HepG2 (cell line): ENCODE results near the gene CHST4. TPM values are rescaled to one million over a fixed set of nuclear protein-coding genes. Genes with fewer than 3 reads are reported as not detected.

ENCODE experiments used
- ATAC-seq: fragments of 200-7000 bp; cut with Tn5 transposase; 3 replicates; pipeline ENCODE4 v1.9.1; 2020; ENCODE audit warnings: mild to moderate bottlenecking, moderate library complexity
- BruUV-seq: library from RNA; stranded (reverse); fragments of 400-500 nt; replicated peaks from 2 replicates; lab custom pipeline; 2021; lab: Mats Ljungman, UMichigan
- CTCF ChIA-PET: fragments of 300-600 bp; formaldehyde crosslinking; extraction: SDS; loops from one replicate; lab custom pipeline; 2021; ENCODE audit warnings: low total read pairs, inconsistent platforms, low intra/inter-chr PET ratio; lab: Yijun Ruan, JAX
- POLR2A ChIA-PET: fragments of 350-600 bp; sonication (Branson Sonifier 250); formaldehyde crosslinking; loops from one replicate; lab custom pipeline; 2020; ENCODE audit warnings: antibody characterized with exemption, inconsistent platforms; lab: Yijun Ruan, JAX
- DNase-seq: peaks from one replicate; pipeline ENCODE4 v3.0.0-alpha.2; 2015; ENCODE audit warnings: low spot score
- FAIRE-seq: peaks from 3 replicates; lab custom pipeline; 2011; peaks lifted over from hg19 to GRCh38; lab: Jason Lieb, UNC
- H2AFZ ChIP-seq: one replicate; pipeline ENCODE4 v1.6.1; 2011; ENCODE audit warnings: low read length, inconsistent platforms
- H3K27ac ChIP-seq: fragments of 300-600 bp; 3 replicates; pipeline ENCODE4 v1.8.0; 2011; ENCODE audit warnings: mixed run types, mild to moderate bottlenecking, mixed read lengths, low read length, inconsistent platforms; ENCODE audit not compliant: insufficient read depth; ENCODE audit errors: extremely low read length
- H3K27me3 ChIP-seq, 2 experiments: fragments of 200-600 bp in 1 of 2; 2 replicates in 1 of 2; 3 replicates in 1 of 2; pipeline versions ENCODE4 v1.6.0 to v1.8.0; 2011; ENCODE audit warnings: low read length in 2 of 2, mild to moderate bottlenecking in 2 of 2, moderate library complexity in 2 of 2, inconsistent platforms in 1 of 2; ENCODE audit not compliant: insufficient read depth in 2 of 2, control insufficient read depth in 1 of 2
- H3K36me3 ChIP-seq, 2 experiments: fragments of 200-600 bp in 1 of 2; replicated peaks in 1 of 2; 2 replicates in 1 of 2; 3 replicates in 1 of 2; pipeline versions ENCODE4 v1.5.1 to v1.8.0; 2011; ENCODE audit warnings: low read length in 2 of 2, inconsistent platforms in 1 of 2; ENCODE audit not compliant: insufficient read depth in 2 of 2, control insufficient read depth in 1 of 2
- H3K4me1 ChIP-seq: 2 replicates; pipeline ENCODE4 v1.5.1; 2012; ENCODE audit warnings: low read length, inconsistent platforms; ENCODE audit not compliant: insufficient read depth
- H3K4me2 ChIP-seq: 2 replicates; pipeline ENCODE4 v1.6.0; 2011; ENCODE audit warnings: low read depth, low read length, inconsistent platforms
- H3K4me3 ChIP-seq, 3 experiments: fragments of 200-600 bp in 1 of 3; sonication (generic), shearing (Covaris generic) in 1 of 3; replicated peaks in 1 of 3; 2 replicates each; pipeline ENCODE4 v1.5.1; 2011 to 2016; ENCODE audit warnings: low read length in 3 of 3, inconsistent platforms in 2 of 3, low read depth in 2 of 3, mild to moderate bottlenecking in 2 of 3, control low read depth in 1 of 3, mixed read lengths in 1 of 3; ENCODE audit not compliant: insufficient read depth in 1 of 3
- H3K79me2 ChIP-seq: one replicate; pipeline ENCODE4 v1.6.1; 2011; ENCODE audit warnings: low read length, inconsistent platforms; ENCODE audit not compliant: insufficient read depth
- H3K9ac ChIP-seq: 2 replicates; pipeline ENCODE4 v1.6.0; 2011; ENCODE audit warnings: mild to moderate bottlenecking, low read depth, low read length, inconsistent platforms; ENCODE audit not compliant: insufficient read depth
- H3K9me3 ChIP-seq: 2 replicates; pipeline ENCODE4 v1.5.1; 2012; ENCODE audit warnings: mild to moderate bottlenecking, low read length
- H4K20me1 ChIP-seq: 2 replicates; pipeline ENCODE4 v1.6.0; 2011; ENCODE audit warnings: inconsistent platforms, mild to moderate bottlenecking, low read length, moderate library complexity; ENCODE audit not compliant: insufficient read depth
- BHLHE40 ChIP-seq: IDR thresholded peaks from 2 replicates; pipeline ENCODE4 v1.6.1; 2011; ENCODE audit warnings: low read length, improper control_type of control experiment
- DPF2 ChIP-seq: sonication (generic); formaldehyde crosslinking; IDR thresholded peaks from 2 replicates; pipeline ENCODE4 v1.4.0; 2020; ENCODE audit warnings: mild to moderate bottlenecking, low read depth, missing genetic modification reagents, borderline replicate concordance
- HES4 ChIP-seq: sonication (generic); formaldehyde crosslinking; IDR thresholded peaks from 2 replicates; pipeline ENCODE4 v1.9.0; 2021; ENCODE audit warnings: mild to moderate bottlenecking, missing genetic modification reagents, borderline replicate concordance
- HINFP ChIP-seq: sonication (generic); formaldehyde crosslinking; IDR thresholded peaks from 2 replicates; pipeline ENCODE4 v1.4.0; 2020; ENCODE audit warnings: low read depth, mild to moderate bottlenecking, missing genetic modification reagents
- NFATC3 ChIP-seq: sonication (generic); formaldehyde crosslinking; IDR thresholded peaks from 2 replicates; pipeline ENCODE4 v1.5.1; 2020; ENCODE audit warnings: mild to moderate bottlenecking, missing genetic modification reagents
- SRSF9 ChIP-seq: fragments of 200-400 bp; formaldehyde crosslinking; IDR thresholded peaks from 2 replicates; pipeline ENCODE4 v1.6.1; 2018; ENCODE audit warnings: borderline replicate concordance, mild to moderate bottlenecking, low read depth, low read length; ENCODE audit not compliant: insufficient read depth, poor library complexity, severe bottlenecking
- TP53 ChIP-seq: sonication (generic); formaldehyde crosslinking; conservative IDR thresholded peaks from 2 replicates; pipeline ENCODE4 v1.4.0; 2020; ENCODE audit warnings: missing genetic modification reagents
- ZBTB2 ChIP-seq: sonication (generic); formaldehyde crosslinking; IDR thresholded peaks from 2 replicates; pipeline ENCODE4 v1.8.0; 2022; ENCODE audit warnings: low read depth, missing genetic modification reagents
- ZNF124 ChIP-seq: sonication (generic); formaldehyde crosslinking; IDR thresholded peaks from 2 replicates; pipeline ENCODE4 v1.4.0; 2020; ENCODE audit warnings: missing genetic modification reagents
- WGBS: methylation state at CpG from one replicate; pipeline ENCODE4 v1.1.6; 2017; ENCODE audit warnings: low lambda C conversion rate; 5-methylcytosine and 5-hydroxymethylcytosine counted together
- in situ Hi-C: cut with HindIII; loops from 2 replicates; pipeline ENCODE4 v1.10.0; 2017; ENCODE audit warnings: low pct_unique_long_range_greater_than_20kb; ENCODE audit not compliant: extremely low pct_ligation_motif_present
- intact Hi-C: fragments of 100-400 bp; cut with micrococcal nuclease; formaldehyde crosslinking; loops from one replicate; pipeline ENCODE4 v1.10.0; 2022; ENCODE audit not compliant: unreplicated experiment
- polyA plus RNA-seq, 8 experiments: library from polyadenylated mRNA; depleted of rRNA in 3 of 8; stranded (reverse) in 7 of 8; unstranded in 1 of 8; fragments of >200 nt; fragmentation: Illumina TruSeq in 4 of 8; extraction: Trizol in 4 of 8; gene quantifications; 2 replicates each; pipeline versions ENCODE4 v1.2.1 to v1.2.3, GENCODE V29; 2011 to 2016; ENCODE audit warnings: low read depth in 4 of 8, missing spikeins in 1 of 8, mixed read lengths in 1 of 8; ENCODE audit not compliant: insufficient read depth in 1 of 8
- total RNA-seq, 5 experiments: library from RNA; depleted of rRNA; stranded (reverse); fragments of >200 nt; fragmentation: Illumina TruSeq; extraction: Trizol; gene quantifications; 2 replicates each; pipeline ENCODE4 v1.2.3, GENCODE V29; 2016; ENCODE audit warnings: low read depth in 1 of 5
- TF ChIP-seq, protein P1 (sequence below): sonication (generic); formaldehyde crosslinking; IDR thresholded peaks from 2 replicates; pipeline ENCODE4 v1.8.0; 2022; ENCODE audit warnings: missing genetic modification reagents, mild to moderate bottlenecking, borderline replicate concordance
- TF ChIP-seq, protein P2 (sequence below): sonication (generic); formaldehyde crosslinking; conservative IDR thresholded peaks from 2 replicates; pipeline ENCODE4 v1.8.0; 2022; ENCODE audit warnings: missing genetic modification reagents
- TF ChIP-seq, protein P3 (sequence below): sonication (generic); formaldehyde crosslinking; IDR thresholded peaks from 2 replicates; pipeline ENCODE4 v1.4.0; 2020; ENCODE audit warnings: missing genetic modification reagents, borderline replicate concordance

CHST4 gene
- total and polyA plus RNA-seq, 2 of the 13 experiments (the other 11 are each of a cell fraction or from before 2014, with no cell fraction given): not detected

DNA sequence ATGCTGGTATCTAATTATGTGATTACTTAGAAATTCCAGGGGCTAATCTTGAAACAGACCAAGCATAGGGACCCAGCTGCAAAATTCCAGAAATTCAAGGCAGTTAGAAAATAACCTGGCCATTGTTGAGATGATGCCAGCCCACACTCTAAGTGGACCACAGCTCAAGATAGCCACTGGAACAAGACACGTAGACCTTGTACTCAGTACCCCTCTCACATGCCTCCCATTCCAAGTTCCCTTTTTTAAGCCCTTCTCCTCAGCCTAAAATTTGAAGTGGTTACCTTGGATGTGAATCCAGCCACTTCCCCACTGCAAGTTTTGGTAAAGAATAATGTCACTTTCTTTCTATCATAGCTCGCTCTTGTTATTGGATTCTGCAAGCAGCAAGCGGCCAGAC, 33.0 kb upstream of the CHST4 start (continued):
- TF ChIP-seq DPF2 (CRISPR knock-in tag): no peak
- TF ChIP-seq, protein P1, sequence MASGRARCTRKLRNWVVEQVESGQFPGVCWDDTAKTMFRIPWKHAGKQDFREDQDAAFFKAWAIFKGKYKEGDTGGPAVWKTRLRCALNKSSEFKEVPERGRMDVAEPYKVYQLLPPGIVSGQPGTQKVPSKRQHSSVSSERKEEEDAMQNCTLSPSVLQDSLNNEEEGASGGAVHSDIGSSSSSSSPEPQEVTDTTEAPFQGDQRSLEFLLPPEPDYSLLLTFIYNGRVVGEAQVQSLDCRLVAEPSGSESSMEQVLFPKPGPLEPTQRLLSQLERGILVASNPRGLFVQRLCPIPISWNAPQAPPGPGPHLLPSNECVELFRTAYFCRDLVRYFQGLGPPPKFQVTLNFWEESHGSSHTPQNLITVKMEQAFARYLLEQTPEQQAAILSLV (CRISPR knock-in tag): no peak
- TF ChIP-seq NFATC3: no peak
- no peak for TF ChIP-seq ZNF124 (CRISPR knock-in tag)
- TF ChIP-seq HES4 (CRISPR knock-in tag): no peak
- no peak for TF ChIP-seq ZBTB2 (CRISPR knock-in tag)

GRCh38 chr16:71498031-71498430, 28.2 kb upstream of the CHST4 start:
- H3K27me3 ChIP-seq: no peaks in the 10 kb centered on the region
- no peaks in the 10 kb centered on the region for H3K4me1 ChIP-seq
- no peak overlapping the region for H3K27ac ChIP-seq
- H3K4me3 ChIP-seq: no peak overlapping the region
- FAIRE-seq (no peak), ATAC-seq (no peak), DNase-seq (no peak)
- H3K4me2 ChIP-seq: no peak overlapping the region
- no peaks in the 10 kb centered on the region for H3K79me2 ChIP-seq
- no peaks in the 10 kb centered on the region for H3K9me3 ChIP-seq
- ChIA-PET CTCF (interaction anchor here (2.4 to 2.7 kb wide), 2 partner anchors 57 to 85 kb away, joined by 22 to 31 read pairs; partner anchors contain the start of gene TLE7), POLR2A (interaction anchor here (1.4 kb wide), 1 partner anchor 14 kb away, joined by 5 read pairs; no protein-coding TSS in a partner anchor)
- H2AFZ ChIP-seq: no peak overlapping the region
- intact Hi-C loops (loop anchor here (5.0 kb wide), 1 partner anchor 36 kb away; the partner anchor contains the start of gene ZNF23), in situ Hi-C loops (loop anchor here (10.0 kb wide), 1 partner anchor 53 kb away; the partner anchor contains the start of gene TLE7)
- no peak overlapping the region for H3K9ac ChIP-seq
- no peaks in the 10 kb centered on the region for H3K36me3 ChIP-seq
- WGBS: 28% methylated on average over 3 of the region's 3 CpGs
- no peaks in the 10 kb centered on the region for H4K20me1 ChIP-seq
- no TSS peak for BruUV-seq
- TF ChIP-seq HINFP (CRISPR knock-in tag) (no peak), TP53 (CRISPR knock-in tag) (no peak), BHLHE40 (no peak), SRSF9 (no peak)
- TF ChIP-seq, protein P2, sequence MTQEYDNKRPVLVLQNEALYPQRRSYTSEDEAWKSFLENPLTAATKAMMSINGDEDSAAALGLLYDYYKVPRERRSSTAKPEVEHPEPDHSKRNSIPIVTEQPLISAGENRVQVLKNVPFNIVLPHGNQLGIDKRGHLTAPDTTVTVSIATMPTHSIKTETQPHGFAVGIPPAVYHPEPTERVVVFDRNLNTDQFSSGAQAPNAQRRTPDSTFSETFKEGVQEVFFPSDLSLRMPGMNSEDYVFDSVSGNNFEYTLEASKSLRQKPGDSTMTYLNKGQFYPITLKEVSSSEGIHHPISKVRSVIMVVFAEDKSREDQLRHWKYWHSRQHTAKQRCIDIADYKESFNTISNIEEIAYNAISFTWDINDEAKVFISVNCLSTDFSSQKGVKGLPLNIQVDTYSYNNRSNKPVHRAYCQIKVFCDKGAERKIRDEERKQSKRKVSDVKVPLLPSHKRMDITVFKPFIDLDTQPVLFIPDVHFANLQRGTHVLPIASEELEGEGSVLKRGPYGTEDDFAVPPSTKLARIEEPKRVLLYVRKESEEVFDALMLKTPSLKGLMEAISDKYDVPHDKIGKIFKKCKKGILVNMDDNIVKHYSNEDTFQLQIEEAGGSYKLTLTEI: no peak
- TF ChIP-seq, protein P3, sequence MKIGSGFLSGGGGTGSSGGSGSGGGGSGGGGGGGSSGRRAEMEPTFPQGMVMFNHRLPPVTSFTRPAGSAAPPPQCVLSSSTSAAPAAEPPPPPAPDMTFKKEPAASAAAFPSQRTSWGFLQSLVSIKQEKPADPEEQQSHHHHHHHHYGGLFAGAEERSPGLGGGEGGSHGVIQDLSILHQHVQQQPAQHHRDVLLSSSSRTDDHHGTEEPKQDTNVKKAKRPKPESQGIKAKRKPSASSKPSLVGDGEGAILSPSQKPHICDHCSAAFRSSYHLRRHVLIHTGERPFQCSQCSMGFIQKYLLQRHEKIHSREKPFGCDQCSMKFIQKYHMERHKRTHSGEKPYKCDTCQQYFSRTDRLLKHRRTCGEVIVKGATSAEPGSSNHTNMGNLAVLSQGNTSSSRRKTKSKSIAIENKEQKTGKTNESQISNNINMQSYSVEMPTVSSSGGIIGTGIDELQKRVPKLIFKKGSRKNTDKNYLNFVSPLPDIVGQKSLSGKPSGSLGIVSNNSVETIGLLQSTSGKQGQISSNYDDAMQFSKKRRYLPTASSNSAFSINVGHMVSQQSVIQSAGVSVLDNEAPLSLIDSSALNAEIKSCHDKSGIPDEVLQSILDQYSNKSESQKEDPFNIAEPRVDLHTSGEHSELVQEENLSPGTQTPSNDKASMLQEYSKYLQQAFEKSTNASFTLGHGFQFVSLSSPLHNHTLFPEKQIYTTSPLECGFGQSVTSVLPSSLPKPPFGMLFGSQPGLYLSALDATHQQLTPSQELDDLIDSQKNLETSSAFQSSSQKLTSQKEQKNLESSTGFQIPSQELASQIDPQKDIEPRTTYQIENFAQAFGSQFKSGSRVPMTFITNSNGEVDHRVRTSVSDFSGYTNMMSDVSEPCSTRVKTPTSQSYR: no peak
